ENCODE results near the gene CLN6. TPM values are rescaled to one million over a fixed set of nuclear protein-coding genes. Genes with fewer than 3 reads are reported as not detected.

The CLN6 gene
- total RNA-seq, 1 donor from 2014 or later = 24.4 TPM

DNA sequence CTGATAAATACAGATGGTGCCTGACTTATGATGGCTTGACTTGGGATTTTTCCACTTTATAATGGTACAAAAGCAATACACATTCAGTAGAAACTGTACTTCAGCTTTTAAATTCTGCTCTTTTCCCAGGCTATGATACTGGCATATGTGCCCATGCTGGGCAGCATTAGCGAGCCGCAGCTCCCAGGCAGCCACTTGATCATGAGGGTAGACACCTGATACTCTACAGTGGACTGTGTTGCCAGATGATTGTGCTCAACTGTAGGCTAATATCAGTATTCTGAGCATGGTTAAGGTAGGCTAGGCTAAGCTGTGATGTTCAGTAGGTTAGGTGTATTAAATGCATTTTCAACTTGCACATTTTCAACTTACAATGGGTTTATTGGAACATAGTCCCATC, 30.4 kb upstream of the CLN6 start:
- peaks cover 10% of the 10 kb centered on the region for H3K4me1 ChIP-seq
- no peaks in the 10 kb centered on the region for H3K9me3 Mint-ChIP-seq
- no peak overlapping the region for H3K27ac Mint-ChIP-seq
- H3K36me3 Mint-ChIP-seq = no peaks in the 10 kb centered on the region
- no peak overlapping the region for H3K4me3 Mint-ChIP-seq
- no peaks in the 10 kb centered on the region for H3K36me3 ChIP-seq
- H2AFZ ChIP-seq (replicated peaks) = no peak overlapping the region
- no peak overlapping the region for H3K9ac ChIP-seq
- no peak for DNase-seq (ENCODE audit: low spot score)
- H3K9me3 ChIP-seq (ENCODE audit: low read depth) = no peaks in the 10 kb centered on the region
- peaks cover 25% of the 10 kb centered on the region for H3F3A ChIP-seq (ENCODE audit: low read depth)
- no peaks in the 10 kb centered on the region for H4K20me1 ChIP-seq (ENCODE audit: low read depth)
- no peaks in the 10 kb centered on the region for H3K4me1 Mint-ChIP-seq
- TF ChIP-seq EZH2phosphoT487 (IDR thresholded peaks at IDR 0.05) (no peak), EZH2 (IDR thresholded peaks at IDR 0.05) (no peak)
- TF ChIP-seq, protein P1, sequence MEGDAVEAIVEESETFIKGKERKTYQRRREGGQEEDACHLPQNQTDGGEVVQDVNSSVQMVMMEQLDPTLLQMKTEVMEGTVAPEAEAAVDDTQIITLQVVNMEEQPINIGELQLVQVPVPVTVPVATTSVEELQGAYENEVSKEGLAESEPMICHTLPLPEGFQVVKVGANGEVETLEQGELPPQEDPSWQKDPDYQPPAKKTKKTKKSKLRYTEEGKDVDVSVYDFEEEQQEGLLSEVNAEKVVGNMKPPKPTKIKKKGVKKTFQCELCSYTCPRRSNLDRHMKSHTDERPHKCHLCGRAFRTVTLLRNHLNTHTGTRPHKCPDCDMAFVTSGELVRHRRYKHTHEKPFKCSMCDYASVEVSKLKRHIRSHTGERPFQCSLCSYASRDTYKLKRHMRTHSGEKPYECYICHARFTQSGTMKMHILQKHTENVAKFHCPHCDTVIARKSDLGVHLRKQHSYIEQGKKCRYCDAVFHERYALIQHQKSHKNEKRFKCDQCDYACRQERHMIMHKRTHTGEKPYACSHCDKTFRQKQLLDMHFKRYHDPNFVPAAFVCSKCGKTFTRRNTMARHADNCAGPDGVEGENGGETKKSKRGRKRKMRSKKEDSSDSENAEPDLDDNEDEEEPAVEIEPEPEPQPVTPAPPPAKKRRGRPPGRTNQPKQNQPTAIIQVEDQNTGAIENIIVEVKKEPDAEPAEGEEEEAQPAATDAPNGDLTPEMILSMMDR (IDR thresholded peaks at IDR 0.05) = no peak
- H3K4me2 ChIP-seq = no peak overlapping the region
- H3K4me3 ChIP-seq = no peak overlapping the region
- peaks cover 12% of the 10 kb centered on the region for H3K27me3 Mint-ChIP-seq (ENCODE audit: insufficient read depth, low read depth)
- no peaks in the 10 kb centered on the region for H3K27me3 ChIP-seq
- H3K27ac ChIP-seq = no peak overlapping the region
- no peaks in the 10 kb centered on the region for H3K79me2 ChIP-seq (ENCODE audit: low read depth)

DNA sequence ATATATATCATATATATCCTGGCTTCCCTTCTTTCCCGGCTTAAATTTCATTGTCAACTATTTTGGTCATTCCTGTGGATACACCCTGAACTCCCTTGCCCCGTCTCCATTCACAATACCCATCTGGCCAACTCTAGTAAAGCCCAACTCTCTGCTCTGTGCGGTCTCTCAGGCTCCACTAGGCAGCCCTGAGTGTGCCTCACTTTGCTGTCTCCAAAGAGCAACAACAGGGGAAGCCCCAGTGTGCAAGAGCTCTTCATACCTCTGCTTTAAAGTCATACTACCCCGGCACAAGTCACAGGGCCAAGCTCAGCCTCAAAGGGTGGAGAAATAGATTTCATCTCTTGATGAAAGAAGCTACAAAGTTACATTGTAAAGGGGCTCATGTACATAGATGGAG, 29.2 kb upstream of the CLN6 start:
- Mint-ChIP-seq H3K36me3 (no peaks in the 10 kb centered on the region), H3K27ac (no peak overlapping the region), H3K4me3 (no peak overlapping the region), H3K4me1 (no peaks in the 10 kb centered on the region), H3K9me3 (no peaks in the 10 kb centered on the region), H3K27me3 (ENCODE audit: insufficient read depth, low read depth) (peaks cover 15% of the 10 kb centered on the region)
- Histone ChIP-seq H3K79me2 (ENCODE audit: low read depth) (no peaks in the 10 kb centered on the region), H4K20me1 (ENCODE audit: low read depth) (no peaks in the 10 kb centered on the region), H2AFZ (replicated peaks) (no peak overlapping the region), H3F3A (ENCODE audit: low read depth) (peaks cover 20% of the 10 kb centered on the region), H3K9ac (no peak overlapping the region), H3K36me3 (no peaks in the 10 kb centered on the region), H3K4me2 (no peak overlapping the region), H3K4me1 (peaks cover 10% of the 10 kb centered on the region), H3K27me3 (no peaks in the 10 kb centered on the region), H3K27ac (no peak overlapping the region), H3K4me3 (no peak overlapping the region), H3K9me3 (ENCODE audit: low read depth) (no peaks in the 10 kb centered on the region)
- TF ChIP-seq, protein P1 (IDR thresholded peaks at IDR 0.05) = no peak
- no peak for TF ChIP-seq EZH2 (IDR thresholded peaks at IDR 0.05)
- no peak for TF ChIP-seq EZH2phosphoT487 (IDR thresholded peaks at IDR 0.05)
- no peak for DNase-seq (ENCODE audit: low spot score)

DNA sequence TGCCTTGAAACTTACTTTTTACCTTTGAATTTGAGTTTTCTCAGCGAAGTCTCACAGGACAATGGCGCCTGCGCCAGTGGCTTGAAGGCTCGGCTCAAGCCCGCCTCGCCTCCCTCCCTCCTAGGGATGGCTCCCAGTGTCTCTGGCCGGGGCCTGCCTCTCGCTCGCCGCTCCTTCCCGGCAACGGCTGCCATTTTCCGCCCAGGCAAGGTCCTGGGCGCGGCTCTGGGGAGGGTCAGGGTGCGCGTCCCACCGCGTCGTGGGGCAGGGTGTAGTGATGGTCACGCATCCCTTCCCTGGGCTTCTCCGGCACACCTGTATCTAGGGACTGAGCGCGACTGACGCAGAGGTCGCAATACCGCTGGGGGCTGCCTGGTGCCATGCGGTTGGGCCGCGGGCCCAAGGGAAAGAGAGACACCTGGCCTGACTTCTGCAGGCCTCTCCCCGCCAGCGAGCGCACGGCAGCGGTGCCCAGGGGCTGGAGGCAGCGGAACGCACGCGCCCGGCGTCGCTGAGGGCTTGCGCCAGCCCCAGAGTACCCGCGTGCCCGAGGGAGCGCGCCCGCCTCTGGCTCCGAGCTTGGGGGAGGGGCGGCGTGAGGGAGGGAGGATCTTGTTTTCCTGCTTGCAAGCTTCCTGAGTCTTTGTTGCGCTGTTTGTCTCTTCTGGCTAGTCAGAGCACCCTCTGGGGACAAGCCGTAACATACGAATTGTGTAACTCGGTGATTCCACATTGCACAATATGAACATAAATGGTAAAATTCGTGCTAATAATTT, 27.3 kb upstream of the CLN6 start:
- peak; percentile 94 for DNase-seq (ENCODE audit: low spot score)
- Histone ChIP-seq H3K36me3 (no peaks in the 10 kb centered on the region), H3K4me1 (peaks cover 10% of the 10 kb centered on the region), H3K9ac (no peak overlapping the region), H3F3A (ENCODE audit: low read depth) (peaks cover 20% of the 10 kb centered on the region), H3K27me3 (no peaks in the 10 kb centered on the region), H3K9me3 (ENCODE audit: low read depth) (no peaks in the 10 kb centered on the region), H4K20me1 (ENCODE audit: low read depth) (no peaks in the 10 kb centered on the region), H3K27ac (peak overlapping the region; percentile 35), H3K4me2 (peak overlapping the region; percentile 73), H2AFZ (replicated peaks) (peak overlapping the region; percentile 91), H3K4me3 (peak overlapping the region; percentile 46), H3K79me2 (ENCODE audit: low read depth) (no peaks in the 10 kb centered on the region)
- Mint-ChIP-seq H3K36me3 (no peaks in the 10 kb centered on the region), H3K27me3 (ENCODE audit: insufficient read depth, low read depth) (peaks cover 12% of the 10 kb centered on the region), H3K9me3 (no peaks in the 10 kb centered on the region), H3K4me1 (no peaks in the 10 kb centered on the region), H3K4me3 (peak overlapping the region; percentile 64), H3K27ac (no peak overlapping the region)
- TF ChIP-seq EZH2 (IDR thresholded peaks at IDR 0.05) (peak; percentile 50), EZH2phosphoT487 (IDR thresholded peaks at IDR 0.05) (peak; percentile 25)
- TF ChIP-seq, protein P1 (IDR thresholded peaks at IDR 0.05) = no peak
